ENCODE measurements around the gene MTOR.

- TF ChIP-seq CTCF (IDR thresholded peaks at IDR 0.05) (no peak), POLR2A (IDR thresholded peaks at IDR 0.05) (no peak), POLR2AphosphoS5 (IDR thresholded peaks at IDR 0.05) (no peak), EP300 (IDR thresholded peaks at IDR 0.05) (no peak)
Observed at GRCh38 chr1:11107599-11107998, 154.8 kb downstream of the MTOR start.

Measured in stomach (tissue), 4 donors.